HG02588 (cell line): Measurements from ENCODE around the gene APOH.
"Not testable (repeated sequence)": the region's sequence is repeated elsewhere in the genome, so short reads cannot be mapped to it uniquely, and the experiment has no call there.

Experiments used
- ATAC-seq: cut with Tn5 transposase; IDR thresholded peaks from one replicate; pipeline ENCODE4 v1.9.1; 2021; ENCODE audit warnings: mild to moderate bottlenecking, moderate library complexity; ENCODE audit not compliant: unreplicated experiment

APOH gene, protein sequence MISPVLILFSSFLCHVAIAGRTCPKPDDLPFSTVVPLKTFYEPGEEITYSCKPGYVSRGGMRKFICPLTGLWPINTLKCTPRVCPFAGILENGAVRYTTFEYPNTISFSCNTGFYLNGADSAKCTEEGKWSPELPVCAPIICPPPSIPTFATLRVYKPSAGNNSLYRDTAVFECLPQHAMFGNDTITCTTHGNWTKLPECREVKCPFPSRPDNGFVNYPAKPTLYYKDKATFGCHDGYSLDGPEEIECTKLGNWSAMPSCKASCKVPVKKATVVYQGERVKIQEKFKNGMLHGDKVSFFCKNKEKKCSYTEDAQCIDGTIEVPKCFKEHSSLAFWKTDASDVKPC

DNA sequence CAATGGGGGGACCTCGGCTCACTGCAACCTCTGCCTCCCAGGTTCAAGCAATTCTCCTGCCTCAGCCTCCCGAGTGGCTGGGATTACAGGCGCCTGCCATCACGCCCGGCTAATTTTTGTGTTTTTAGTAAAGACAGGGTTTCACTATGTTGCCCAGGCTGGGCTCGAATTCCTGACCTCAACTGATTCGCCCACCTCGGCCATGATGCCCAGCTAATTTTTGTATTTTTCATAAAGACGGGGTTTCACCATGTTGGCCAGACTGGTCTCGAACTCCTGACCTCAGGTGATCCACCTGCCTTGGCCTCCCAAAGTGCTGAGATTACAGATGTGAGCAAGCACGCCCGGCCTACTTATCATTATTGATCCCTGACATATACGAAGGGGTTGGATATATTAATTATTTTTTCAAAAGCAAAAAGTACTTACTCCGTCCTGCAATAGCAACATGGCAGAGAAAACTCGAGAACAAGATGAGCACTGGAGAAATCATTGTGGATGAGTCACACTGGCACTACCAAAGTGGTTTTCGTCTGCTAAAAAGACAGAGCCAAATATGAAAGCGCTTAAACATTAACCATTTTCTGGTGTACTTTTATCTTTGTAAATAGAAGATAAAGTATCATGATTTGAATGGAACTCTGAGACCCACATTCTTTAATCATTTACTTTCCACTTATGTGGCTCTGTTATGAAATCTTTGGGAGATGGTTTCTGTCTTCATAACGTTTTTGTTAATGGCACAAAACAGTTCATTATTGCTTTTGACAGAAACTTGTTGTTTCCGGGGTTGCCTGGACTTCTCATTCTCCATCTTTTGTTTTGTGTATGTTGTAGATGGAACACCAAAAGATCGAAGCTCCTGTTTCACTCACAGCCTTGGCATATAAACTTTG, at the start of gene APOH:
APOH (minus strand) TSS at position 529 of the 896 bp plus-strand sequence; CDS start at position 493, 36 bp downstream.
- no peak for ATAC-seq

GRCh38 chr17:66277191-66277590, 48.0 kb upstream of the APOH start:
- no peak for ATAC-seq

DNA sequence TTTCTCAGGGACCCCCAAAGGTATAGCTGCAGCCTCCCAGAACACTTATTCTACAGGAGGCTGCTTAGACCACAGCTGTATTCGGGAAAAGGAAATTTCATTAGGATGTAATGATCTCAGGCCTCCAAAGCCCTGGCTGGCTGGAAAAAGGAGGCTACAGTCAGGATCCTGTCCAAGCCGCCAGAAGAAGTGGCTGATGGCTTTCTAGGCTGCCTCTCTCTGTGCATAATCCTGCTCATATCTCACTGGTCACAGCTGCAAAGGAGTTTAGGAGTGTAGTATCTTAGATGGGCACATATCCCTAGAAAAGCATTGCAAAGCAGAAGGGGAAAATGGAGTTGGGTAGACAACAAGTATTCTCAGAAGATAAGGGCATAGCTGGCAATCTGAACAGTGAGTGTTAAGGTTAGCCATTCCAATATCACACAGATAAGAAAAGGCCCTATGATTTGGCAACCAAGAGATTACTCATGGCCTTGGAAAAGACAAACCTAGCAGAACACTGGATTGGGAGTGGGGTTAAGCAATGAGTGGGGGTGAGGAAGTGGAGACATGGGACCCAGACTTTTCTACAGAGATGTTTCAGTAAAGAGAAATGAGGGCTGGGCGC, 47.2 kb upstream of the APOH start:
- no peak for ATAC-seq

DNA sequence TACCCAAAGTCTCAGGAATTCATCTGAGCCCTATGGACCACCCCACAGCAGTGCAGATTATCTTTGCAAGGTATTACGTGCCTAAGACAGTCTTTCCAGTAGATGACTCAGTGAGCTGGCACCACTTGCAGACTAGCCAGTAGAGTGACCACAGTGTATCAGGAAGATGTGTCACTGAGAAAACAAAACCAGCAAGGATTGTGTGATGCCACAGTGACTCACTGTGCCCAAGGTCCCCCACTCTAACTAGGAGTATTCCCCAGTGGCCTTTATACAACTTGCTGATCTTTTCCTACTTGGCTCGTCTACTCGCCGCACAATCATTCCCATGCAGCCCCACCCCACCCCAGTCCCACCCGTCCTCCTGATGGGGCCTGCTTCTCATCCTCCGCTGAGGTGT, 46.4 kb upstream of the APOH start:
- no peak for ATAC-seq

DNA sequence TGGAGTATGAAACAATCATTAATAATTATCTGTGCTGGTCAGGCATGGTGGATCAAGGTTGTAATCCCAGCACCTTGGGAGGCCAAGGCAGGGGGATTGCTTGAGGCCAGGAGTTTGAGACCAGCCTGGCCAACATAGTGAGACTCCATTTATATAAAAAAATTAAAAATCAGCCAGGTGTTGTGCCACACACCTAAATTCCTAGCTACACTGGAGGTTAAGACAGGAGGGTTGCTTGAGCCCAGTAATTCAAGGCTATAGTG, 44.3 kb upstream of the APOH start:
- ATAC-seq: no peak

- no peak for ATAC-seq
Observed at GRCh38 chr17:66272811-66273585, 43.8 kb upstream of the APOH start.

GRCh38 chr17:66271512-66271911, 42.3 kb upstream of the APOH start:
- ATAC-seq: no peak

GRCh38 chr17:66270106-66270505, 40.9 kb upstream of the APOH start:
- ATAC-seq: no peak

DNA sequence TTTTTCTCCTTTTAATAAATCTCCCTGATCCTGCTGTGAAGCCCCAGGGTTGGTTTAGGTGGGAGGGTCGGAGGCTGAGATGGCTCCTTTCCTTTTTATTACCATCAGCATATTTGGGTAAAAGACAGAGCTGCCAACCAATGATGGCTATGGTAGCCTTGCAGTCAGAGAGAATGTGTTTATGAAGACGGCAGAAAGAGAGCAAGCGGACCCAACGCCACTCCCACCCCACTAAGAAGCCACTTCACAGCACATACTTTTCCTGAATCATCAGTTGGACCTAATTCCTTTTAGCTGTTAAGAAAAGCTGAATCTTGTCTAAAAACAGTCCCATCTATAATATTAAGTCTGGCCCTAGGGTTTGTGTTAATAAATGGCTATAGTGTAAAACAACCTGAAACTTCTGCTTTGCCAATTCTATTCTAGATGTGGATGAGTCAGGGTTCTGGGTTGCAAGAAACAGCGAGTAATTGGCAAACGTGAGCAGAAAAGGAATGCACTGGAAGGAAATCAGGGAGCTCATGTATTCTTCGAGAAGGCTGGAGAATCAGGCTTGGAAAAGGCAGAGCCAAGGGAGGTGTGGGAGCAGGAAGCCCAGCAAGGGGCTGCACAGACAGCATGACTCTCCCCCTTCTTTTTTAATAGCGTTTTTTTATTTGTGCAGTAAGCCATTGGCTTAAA, 39.2 kb upstream of the APOH start:
- no peak for ATAC-seq

- no peak for ATAC-seq
Observed at GRCh38 chr17:66264696-66265095, 35.5 kb upstream of the APOH start.

DNA sequence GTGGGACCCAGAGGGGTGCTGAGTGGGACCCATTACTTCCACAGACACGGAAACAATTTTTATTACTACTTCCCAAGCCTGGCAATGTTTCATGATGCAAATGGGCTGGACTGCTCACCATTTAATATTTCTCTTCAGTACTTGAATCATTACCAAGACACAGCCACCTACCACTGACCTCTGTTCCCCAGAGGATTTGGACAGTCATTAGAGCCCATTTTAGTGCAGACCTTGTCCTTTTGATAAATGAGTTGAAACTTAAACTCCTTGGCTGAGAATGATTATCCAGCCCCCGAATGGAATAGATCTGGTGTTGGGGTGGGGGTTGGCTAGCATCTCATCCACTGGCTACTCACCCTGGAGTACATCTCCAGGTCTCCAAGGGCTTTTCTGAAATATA, 33.6 kb upstream of the APOH start:
- no peak for ATAC-seq

GRCh38 chr17:66260688-66261087, 31.5 kb upstream of the APOH start:
- ATAC-seq: no peak

DNA sequence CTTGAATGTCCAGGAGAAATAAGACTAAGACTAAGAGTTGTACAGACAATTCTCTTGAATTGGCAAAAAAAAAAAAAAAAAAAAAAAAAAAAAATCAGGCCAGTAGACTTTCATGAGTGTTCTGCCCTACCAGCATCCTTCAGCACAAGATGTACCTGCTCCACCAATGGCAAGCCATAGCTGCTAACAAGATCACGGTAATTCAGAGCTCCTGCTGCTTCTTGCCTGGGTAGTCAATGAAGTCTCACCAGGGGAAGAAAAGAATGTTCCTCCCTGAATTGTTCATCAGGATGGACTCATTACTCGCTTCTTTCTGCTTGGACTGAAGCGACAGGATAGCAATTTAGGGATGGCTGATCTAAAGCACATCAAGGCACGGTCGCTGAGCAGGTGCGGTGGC, 31.1 kb upstream of the APOH start:
- no peak for ATAC-seq

GRCh38 chr17:66255527-66255971, 26.3 kb upstream of the APOH start:
- no peak for ATAC-seq

DNA sequence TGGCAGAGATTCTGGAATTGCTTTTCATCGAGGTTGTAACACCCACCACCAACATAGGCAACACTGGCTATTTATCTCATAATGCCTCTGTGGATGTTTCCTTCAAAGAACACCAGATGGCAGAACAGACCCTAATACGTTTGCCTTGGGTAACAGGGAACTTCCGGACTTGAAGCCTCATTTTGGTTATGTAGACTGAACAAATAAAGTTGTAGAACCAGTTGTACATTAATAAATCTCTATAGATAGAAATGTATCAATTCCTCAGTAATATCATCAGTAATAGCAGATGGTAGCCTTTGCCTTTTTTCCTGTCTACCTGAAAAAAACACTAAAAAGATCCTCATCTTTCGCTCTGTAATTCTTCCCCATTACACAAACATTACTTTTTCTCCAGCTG, 25.9 kb upstream of the APOH start:
- ATAC-seq: no peak

DNA sequence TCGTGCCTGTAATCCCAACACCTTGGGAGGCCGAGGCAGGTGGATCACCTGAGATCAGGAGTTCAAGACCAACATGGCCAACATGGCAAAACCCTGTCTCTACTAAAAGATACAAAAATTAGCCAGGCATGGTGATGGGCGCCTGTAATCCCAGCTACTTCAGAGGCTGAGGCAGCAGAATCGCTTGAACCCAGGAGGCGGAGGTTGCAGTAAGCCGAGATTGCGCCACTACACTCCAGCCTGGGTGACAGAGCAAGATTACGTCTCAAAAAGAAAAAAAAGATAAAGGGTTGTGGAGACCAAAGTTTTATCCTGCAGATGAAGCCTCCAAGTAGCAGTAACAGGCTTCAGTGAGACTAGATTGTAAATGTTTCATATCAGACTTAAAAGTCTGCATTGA, 24.2 kb upstream of the APOH start:
- ATAC-seq: not testable (repeated sequence)

DNA sequence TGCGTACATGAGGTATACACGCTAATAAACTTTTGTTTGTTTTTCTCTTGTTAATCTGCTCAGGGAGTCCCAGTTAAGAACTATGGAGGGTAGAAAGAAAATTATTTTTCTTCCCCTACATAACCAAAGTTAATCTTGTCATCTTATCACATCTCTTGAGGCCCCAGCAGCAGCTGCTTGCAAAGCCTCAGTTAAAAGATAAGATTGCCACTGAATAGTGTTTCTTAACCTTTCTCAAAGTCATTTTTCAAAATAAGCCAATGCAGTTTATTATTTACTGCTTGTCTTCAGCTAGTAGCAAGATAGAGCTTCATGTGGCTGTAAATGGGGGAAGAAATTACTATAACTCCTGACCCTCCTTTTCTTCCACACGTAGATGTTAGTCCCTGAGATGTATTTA, 21.5 kb upstream of the APOH start:
- no peak for ATAC-seq

DNA sequence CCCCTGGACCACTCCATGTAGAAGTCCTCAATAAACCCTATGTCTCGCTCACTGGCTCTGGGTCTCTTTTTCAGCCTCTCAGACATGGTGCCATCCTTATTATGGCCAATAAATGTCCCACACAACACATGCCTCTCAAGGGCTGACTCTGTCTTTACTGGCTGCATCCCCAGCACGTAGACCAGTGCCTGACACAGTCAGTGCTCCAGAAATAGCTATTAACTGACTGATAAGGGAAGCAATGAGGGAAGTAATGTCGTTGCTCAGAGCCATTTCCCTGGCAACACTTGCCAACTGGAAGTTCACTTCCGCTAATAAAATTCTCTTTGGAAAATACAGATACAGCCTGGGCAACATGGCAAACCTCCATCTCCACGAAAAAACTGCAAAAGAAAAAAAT, 19.1 kb upstream of the APOH start:
- no peak for ATAC-seq

GRCh38 chr17:66241839-66242238, 12.6 kb upstream of the APOH start:
- ATAC-seq: no peak

DNA sequence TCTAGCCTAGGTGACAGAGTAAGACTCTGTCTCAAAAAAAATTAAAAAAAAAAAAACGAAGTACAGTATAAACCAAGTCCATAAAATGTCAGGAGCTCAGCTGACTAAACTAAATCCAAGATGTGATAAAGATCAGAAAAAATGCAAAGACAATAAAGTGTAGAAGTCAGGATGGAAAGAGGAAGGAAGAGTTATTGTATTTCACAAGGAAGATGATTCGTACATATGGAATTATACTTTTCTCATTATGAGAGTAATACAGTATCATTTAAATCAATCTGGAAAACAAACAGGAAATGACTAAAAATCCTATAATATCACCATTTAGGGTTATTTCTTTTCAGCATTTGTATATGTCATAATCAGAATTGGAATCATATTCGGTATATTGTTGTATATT, 11.4 kb upstream of the APOH start:
- no peak for ATAC-seq

DNA sequence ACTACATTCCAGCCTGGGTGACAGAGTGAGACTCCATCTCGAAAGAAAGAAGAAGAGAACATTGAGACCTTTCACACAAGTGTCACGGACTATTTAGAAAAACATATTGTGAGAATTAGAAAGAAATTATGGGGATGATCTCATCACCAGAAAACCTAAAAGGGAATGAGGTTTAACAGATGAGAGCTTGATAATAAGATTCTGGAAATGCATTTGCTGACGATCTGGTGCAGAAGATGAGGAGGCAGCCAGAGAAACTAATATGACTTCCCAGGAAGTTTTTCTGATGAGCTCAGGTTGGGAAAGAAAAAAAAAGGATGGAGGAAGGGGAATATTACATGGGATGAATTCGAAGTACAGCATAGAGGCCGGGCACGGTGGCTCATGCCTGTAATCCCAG, 10.8 kb upstream of the APOH start:
- ATAC-seq: no peak
